ENCODE measurements around the gene BIRC2.
A peak's percentile ranks its signal among the peaks of the same experiment; 100 is the strongest.

BIRC2 gene

DNA sequence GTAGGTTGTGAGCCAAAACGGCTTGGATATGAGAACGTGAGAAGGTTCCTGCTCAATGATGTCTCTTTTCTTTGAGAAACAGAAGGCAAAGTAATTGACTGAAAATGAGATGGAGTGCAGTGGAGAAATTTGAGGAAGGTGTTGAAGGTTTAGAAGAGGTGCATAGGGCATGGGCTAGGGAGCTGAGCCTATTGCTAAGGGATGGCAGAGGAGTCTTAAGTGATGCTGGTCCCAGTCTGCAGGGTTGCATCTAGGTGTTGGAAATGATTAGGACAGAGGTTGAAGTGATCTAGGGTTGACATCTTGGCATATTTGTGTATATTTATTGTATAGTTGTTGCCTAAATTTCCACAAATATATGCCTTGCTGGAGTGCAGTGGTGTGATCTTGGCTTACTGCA lies 27.5 kb upstream of the BIRC2 start:
- Histone ChIP-seq H3K27me3 (ENCODE audit: insufficient read depth, low read depth) (no peaks in the 10 kb centered on the region), H3K36me3 (ENCODE audit: insufficient read depth) (0 out of 2 replicates have a peak, but pooled peaks cover 3% of the 10 kb centered on the region), H2AFZ (ENCODE audit: low read depth) (no peak overlapping the region), H3K4me1 (ENCODE audit: low read depth, poor library complexity, severe bottlenecking) (peaks cover 66% of the 10 kb centered on the region), H3K4me2 (peak overlapping the region; percentile 72), H3K27ac (peak overlapping the region; percentile 100), H4K20me1 (ENCODE audit: insufficient read depth) (no peaks in the 10 kb centered on the region), H3K4me3 (IDR thresholded peaks at IDR 0.05; ENCODE audit: insufficient read depth, low read depth, low read length) (no peak overlapping the region), H3K79me2 (ENCODE audit: insufficient read depth, low read depth) (peaks cover 67% of the 10 kb centered on the region), H3K9ac (peak overlapping the region; percentile 86)
- TF ChIP-seq CTCF (conservative IDR thresholded peaks at IDR 0.05; ENCODE audit: low read depth, low read length): no peak

GRCh38 chr11:102320188-102320587 lies 26.8 kb upstream of the BIRC2 start:
- no peaks in the 10 kb centered on the region for H4K20me1 ChIP-seq (ENCODE audit: insufficient read depth)
- peaks cover 71% of the 10 kb centered on the region for H3K79me2 ChIP-seq (ENCODE audit: insufficient read depth, low read depth)
- H3K4me1 ChIP-seq (ENCODE audit: low read depth, poor library complexity, severe bottlenecking): peaks cover 59% of the 10 kb centered on the region
- no peak for TF ChIP-seq CTCF (conservative IDR thresholded peaks at IDR 0.05; ENCODE audit: low read depth, low read length)
- H3K27ac ChIP-seq: peak overlapping the region; percentile 100
- H3K27me3 ChIP-seq (ENCODE audit: insufficient read depth, low read depth): no peaks in the 10 kb centered on the region
- peak overlapping the region; percentile 72 for H3K4me2 ChIP-seq
- H3K9ac ChIP-seq: peak overlapping the region; percentile 86; the same call in 1 of the 2 replicates
- 0 out of 2 replicates have a peak, but pooled peaks cover 3% of the 10 kb centered on the region for H3K36me3 ChIP-seq (ENCODE audit: insufficient read depth)
- no peak overlapping the region for H3K4me3 ChIP-seq (IDR thresholded peaks at IDR 0.05; ENCODE audit: insufficient read depth, low read depth, low read length)
- no peak overlapping the region for H2AFZ ChIP-seq (ENCODE audit: low read depth)

GRCh38 chr11:102320679-102321078 lies 26.3 kb upstream of the BIRC2 start:
- Histone ChIP-seq H2AFZ (ENCODE audit: low read depth) (no peak overlapping the region), H3K9ac (peak overlapping the region; percentile 86; the same call in 1 of the 2 replicates), H3K4me3 (IDR thresholded peaks at IDR 0.05; ENCODE audit: insufficient read depth, low read depth, low read length) (no peak overlapping the region), H3K27ac (peak overlapping the region; percentile 100), H3K4me2 (peak overlapping the region; percentile 72), H3K36me3 (ENCODE audit: insufficient read depth) (0 out of 2 replicates have a peak, but pooled peaks cover 3% of the 10 kb centered on the region), H3K4me1 (ENCODE audit: low read depth, poor library complexity, severe bottlenecking) (peaks cover 54% of the 10 kb centered on the region), H4K20me1 (ENCODE audit: insufficient read depth) (no peaks in the 10 kb centered on the region), H3K79me2 (ENCODE audit: insufficient read depth, low read depth) (peaks cover 71% of the 10 kb centered on the region), H3K27me3 (ENCODE audit: insufficient read depth, low read depth) (no peaks in the 10 kb centered on the region)
- no peak for TF ChIP-seq CTCF (conservative IDR thresholded peaks at IDR 0.05; ENCODE audit: low read depth, low read length)

DNA sequence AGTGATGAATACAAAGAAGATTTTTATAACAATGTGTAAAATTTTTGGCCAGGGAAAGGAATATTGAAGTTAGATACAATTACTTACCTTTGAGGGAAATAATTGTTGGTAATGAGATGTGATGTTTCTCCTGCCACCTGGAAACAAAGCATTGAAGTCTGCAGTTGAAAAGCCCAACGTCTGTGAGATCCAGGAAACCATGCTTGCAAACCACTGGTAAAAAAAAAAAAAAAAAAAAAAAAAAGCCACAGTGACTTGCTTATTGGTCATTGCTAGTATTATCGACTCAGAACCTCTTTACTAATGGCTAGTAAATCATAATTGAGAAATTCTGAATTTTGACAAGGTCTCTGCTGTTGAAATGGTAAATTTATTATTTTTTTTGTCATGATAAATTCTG lies 24.5 kb upstream of the BIRC2 start:
- Histone ChIP-seq H3K9ac (no peak overlapping the region), H3K27ac (peak overlapping the region; percentile 26; the same call in 1 of the 2 replicates), H3K27me3 (ENCODE audit: insufficient read depth, low read depth) (no peaks in the 10 kb centered on the region), H3K36me3 (ENCODE audit: insufficient read depth) (0 out of 2 replicates have a peak, but pooled peaks cover 3% of the 10 kb centered on the region), H3K4me2 (0 out of 2 replicates have a peak overlapping the region, but pooled peaks have one; percentile 34), H4K20me1 (ENCODE audit: insufficient read depth) (no peaks in the 10 kb centered on the region), H3K79me2 (ENCODE audit: insufficient read depth, low read depth) (peaks cover 71% of the 10 kb centered on the region), H2AFZ (ENCODE audit: low read depth) (no peak overlapping the region), H3K4me3 (IDR thresholded peaks at IDR 0.05; ENCODE audit: insufficient read depth, low read depth, low read length) (no peak overlapping the region), H3K4me1 (ENCODE audit: low read depth, poor library complexity, severe bottlenecking) (peaks cover 41% of the 10 kb centered on the region)
- no peak for TF ChIP-seq CTCF (conservative IDR thresholded peaks at IDR 0.05; ENCODE audit: low read depth, low read length)

Measured in KMS-11 (cell line).